OCI-LY1 (cell line): ENCODE measurements around the gene SV2A.

Experiments used
- EZH2 ChIP-seq: fragments of 200-600 bp; sonication (generic), shearing (Covaris generic); IDR thresholded peaks from 2 replicates; pipeline ENCODE4 v1.8.0; 2017; ENCODE audit warnings: borderline replicate concordance, mixed run types, mild to moderate bottlenecking, antibody characterized with exemption, low read length, moderate library complexity, mixed read lengths
- TF ChIP-seq, protein P1 (sequence below): fragments of 200-600 bp; sonication (generic), shearing (Covaris generic); IDR thresholded peaks from 2 replicates; pipeline ENCODE4 v1.5.1; 2017; ENCODE audit warnings: mild to moderate bottlenecking, antibody characterized with exemption, low read length, moderate library complexity, mixed read lengths

DNA sequence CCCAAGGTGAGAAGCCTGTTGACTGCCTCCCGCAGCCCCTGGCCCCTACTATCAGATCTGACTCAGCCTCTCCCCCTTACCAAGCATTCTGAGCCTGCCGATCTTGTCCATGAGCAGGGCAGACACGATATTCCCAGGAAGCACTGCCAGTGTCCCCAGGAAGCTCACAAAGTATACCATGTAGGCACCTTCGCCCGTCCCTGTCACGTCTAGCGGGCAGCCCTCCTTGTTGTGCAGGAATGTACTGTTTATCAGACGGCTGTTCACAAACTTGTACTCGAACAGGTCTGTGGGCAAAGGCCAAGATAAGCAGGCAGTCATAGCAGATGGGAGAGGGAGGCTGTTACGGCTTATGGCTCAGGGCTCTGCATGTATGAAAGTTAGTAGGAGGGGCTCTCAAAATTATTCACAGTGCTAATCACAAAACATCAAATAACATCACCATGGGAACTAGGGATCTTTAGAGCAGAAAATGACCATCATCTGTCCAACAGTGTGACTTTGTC lies 11.0 kb downstream of the SV2A start:
- TF ChIP-seq, protein P1, sequence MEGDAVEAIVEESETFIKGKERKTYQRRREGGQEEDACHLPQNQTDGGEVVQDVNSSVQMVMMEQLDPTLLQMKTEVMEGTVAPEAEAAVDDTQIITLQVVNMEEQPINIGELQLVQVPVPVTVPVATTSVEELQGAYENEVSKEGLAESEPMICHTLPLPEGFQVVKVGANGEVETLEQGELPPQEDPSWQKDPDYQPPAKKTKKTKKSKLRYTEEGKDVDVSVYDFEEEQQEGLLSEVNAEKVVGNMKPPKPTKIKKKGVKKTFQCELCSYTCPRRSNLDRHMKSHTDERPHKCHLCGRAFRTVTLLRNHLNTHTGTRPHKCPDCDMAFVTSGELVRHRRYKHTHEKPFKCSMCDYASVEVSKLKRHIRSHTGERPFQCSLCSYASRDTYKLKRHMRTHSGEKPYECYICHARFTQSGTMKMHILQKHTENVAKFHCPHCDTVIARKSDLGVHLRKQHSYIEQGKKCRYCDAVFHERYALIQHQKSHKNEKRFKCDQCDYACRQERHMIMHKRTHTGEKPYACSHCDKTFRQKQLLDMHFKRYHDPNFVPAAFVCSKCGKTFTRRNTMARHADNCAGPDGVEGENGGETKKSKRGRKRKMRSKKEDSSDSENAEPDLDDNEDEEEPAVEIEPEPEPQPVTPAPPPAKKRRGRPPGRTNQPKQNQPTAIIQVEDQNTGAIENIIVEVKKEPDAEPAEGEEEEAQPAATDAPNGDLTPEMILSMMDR, result no peak
- TF ChIP-seq EZH2, result no peak
